Esophagus muscularis mucosa (tissue), 4 donors: ENCODE results near the gene RAD51B. TPM values are rescaled to one million over a fixed set of nuclear protein-coding genes. Genes with fewer than 3 reads are reported as not detected.

Experiments
- DNase-seq: peaks from one replicate; pipeline ENCODE4 v3.0.0-alpha.2; 2017; ENCODE audit errors: extremely low spot score
- H3K27ac ChIP-seq, 4 donors: fragments of 200-600 bp; sonication (generic); replicated peaks in 1 of 4; 1 replicate in 3 of 4; 2 replicates in 1 of 4; pipeline ENCODE4 v1.5.1; 2016 to 2019; ENCODE audit warnings: mild to moderate bottlenecking in 1 of 4
- H3K27me3 ChIP-seq, 4 donors: fragments of 200-600 bp; sonication (generic); one replicate each; pipeline versions ENCODE4 v1.5.1 to v1.6.0; 2016 to 2019
- H3K36me3 ChIP-seq, 4 donors: fragments of 200-600 bp; sonication (generic); one replicate each; pipeline ENCODE4 v1.5.1; 2016 to 2019
- H3K4me1 ChIP-seq, 4 donors: fragments of 200-600 bp; sonication (generic); one replicate each; pipeline ENCODE4 v1.5.1; 2016 to 2019
- H3K4me3 ChIP-seq, 4 donors: fragments of 200-600 bp; sonication (generic); 1 replicate in 2 of 4; 2 replicates in 2 of 4; pipeline ENCODE4 v1.5.1; 2016 to 2019; ENCODE audit warnings: mild to moderate bottlenecking in 4 of 4, moderate library complexity in 1 of 4
- H3K9me3 ChIP-seq, 4 donors: fragments of 200-600 bp; sonication (generic); 1 replicate in 3 of 4; 2 replicates in 1 of 4; pipeline ENCODE4 v1.5.1; 2016 to 2019
- CTCF ChIP-seq, 3 experiments: fragments of 200-600 bp in 2 of 3; fragments of 450-650 bp in 1 of 3; sonication (generic) in 2 of 3; IDR thresholded peaks; one replicate each; pipeline ENCODE4 v1.5.1; 2017 to 2019; ENCODE audit warnings: antibody characterized with exemption in 3 of 3, mild to moderate bottlenecking in 2 of 3, moderate library complexity in 1 of 3
- EP300 ChIP-seq: sonication (generic); formaldehyde crosslinking; IDR thresholded peaks from one replicate; pipeline ENCODE4 v1.6.1; 2017; ENCODE audit warnings: antibody characterized with exemption
- POLR2A ChIP-seq: fragments of 450-650 bp; IDR thresholded peaks from one replicate; pipeline ENCODE4 v1.6.1; 2017; ENCODE audit warnings: antibody characterized with exemption, moderate library complexity, mild to moderate bottlenecking, low read depth
- POLR2AphosphoS5 ChIP-seq, 2 donors: sonication (generic); formaldehyde crosslinking; IDR thresholded peaks; one replicate each; pipeline ENCODE4 v1.6.1; 2017; ENCODE audit warnings: antibody characterized with exemption in 2 of 2
- WGBS: methylation state at CpG from one replicate; pipeline ENCODE4 v1.1.5; 2018; 5-methylcytosine and 5-hydroxymethylcytosine counted together
- intact Hi-C: fragments of 100-400 bp; cut with DNase I; formaldehyde crosslinking; loops from one replicate; pipeline ENCODE4 v1.15.1; 2023
- total RNA-seq, 4 donors: library from RNA; depleted of rRNA; stranded (reverse); fragments of >200 nt; gene quantifications; one replicate each; pipeline versions ENCODE4 v1.1.0 to v1.2.1, GENCODE V29; 2016

The RAD51B gene
- total RNA-seq, 4 donors from 2014 or later = 2.8 to 11.1 (median 5.1) TPM

GRCh38 chr14:68734231-68734732 is 914.7 kb downstream of the RAD51B start:
- intact Hi-C loops = no loop called here

GRCh38 chr14:68735856-68736255 is 916.3 kb downstream of the RAD51B start:
- 27% methylated on average over 4 of the region's 4 CpGs for WGBS
- DNase-seq = no peak
- no peaks in the 10 kb centered on the region for H3K36me3 ChIP-seq
- intact Hi-C loops = no loop called here
- H3K4me1 ChIP-seq = peaks cover 31 to 53% (median 47%) of the 10 kb centered on the region in 4 donors
- TF ChIP-seq CTCF (IDR thresholded peaks at IDR 0.05) (no peak), EP300 (no peak), POLR2AphosphoS5 (IDR thresholded peaks at IDR 0.05) (no peak), POLR2A (no peak)
- peak overlapping the region; percentile 67 to 78 (median 73) for H3K27ac ChIP-seq
- no peaks in the 10 kb centered on the region for H3K27me3 ChIP-seq
- no peak overlapping the region for H3K4me3 ChIP-seq
- no peaks in the 10 kb centered on the region for H3K9me3 ChIP-seq

More at GRCh38 chr14:68734231-68734732, 914.7 kb downstream of the RAD51B start:
- DNase-seq = no peak
- H3K27me3 ChIP-seq = no peaks in the 10 kb centered on the region
- no peaks in the 10 kb centered on the region for H3K9me3 ChIP-seq
- H3K4me3 ChIP-seq = no peak overlapping the region
- H3K4me1 ChIP-seq = peaks cover 38 to 68% (median 62%) of the 10 kb centered on the region in 4 donors
- no peak overlapping the region for H3K27ac ChIP-seq
- H3K36me3 ChIP-seq = no peaks in the 10 kb centered on the region
- 78% methylated on average over 6 of the region's 6 CpGs for WGBS
- TF ChIP-seq CTCF (IDR thresholded peaks at IDR 0.05) (no peak), EP300 (no peak)

GRCh38 chr14:68736471-68736871 is 916.9 kb downstream of the RAD51B start:
- peak overlapping the region; percentile 67 to 78 (median 73) for H3K27ac ChIP-seq
- WGBS = 32% methylated on average over 5 of the region's 7 CpGs
- TF ChIP-seq POLR2A (no peak), EP300 (no peak), POLR2AphosphoS5 (IDR thresholded peaks at IDR 0.05) (no peak)
- no peak for DNase-seq
- no peak overlapping the region for H3K4me3 ChIP-seq
- H3K9me3 ChIP-seq = peaks cover 0 to 3% (median 0%) of the 10 kb centered on the region in 4 donors
- H3K4me1 ChIP-seq = peaks cover 25 to 47% (median 41%) of the 10 kb centered on the region in 4 donors
- intact Hi-C loops = no loop called here
- no peaks in the 10 kb centered on the region for H3K36me3 ChIP-seq
- H3K27me3 ChIP-seq = no peaks in the 10 kb centered on the region

- peak overlapping the region; percentile 67 to 78 (median 73) for H3K27ac ChIP-seq
- WGBS = 57% methylated on average over 1 of the region's 1 CpG
Observed at GRCh38 chr14:68737086-68737485, 917.5 kb downstream of the RAD51B start.

GRCh38 chr14:68738559-68738958 is 919.0 kb downstream of the RAD51B start:
- intact Hi-C loops = no loop called here
- peaks cover 20 to 41% (median 38%) of the 10 kb centered on the region in 4 donors for H3K4me1 ChIP-seq
- H3K27ac ChIP-seq = no peak overlapping the region
- no peak for DNase-seq
- TF ChIP-seq POLR2AphosphoS5 (IDR thresholded peaks at IDR 0.05) (no peak), EP300 (no peak), POLR2A (no peak), CTCF (IDR thresholded peaks at IDR 0.05) (no peak)
- WGBS = 91% methylated on average over 4 of the region's 4 CpGs
- H3K27me3 ChIP-seq = no peaks in the 10 kb centered on the region
- peaks cover 0 to 3% (median 0%) of the 10 kb centered on the region in 4 donors for H3K9me3 ChIP-seq
- H3K36me3 ChIP-seq = no peaks in the 10 kb centered on the region
- no peak overlapping the region for H3K4me3 ChIP-seq

More at GRCh38 chr14:68737086-68737485, 917.5 kb downstream of the RAD51B start:
- H3K9me3 ChIP-seq = peaks cover 0 to 3% (median 0%) of the 10 kb centered on the region in 4 donors
- H3K36me3 ChIP-seq = no peaks in the 10 kb centered on the region
- intact Hi-C loops = no loop called here
- TF ChIP-seq CTCF (IDR thresholded peaks at IDR 0.05) = no peak
- no peak for TF ChIP-seq POLR2A
- no peak for TF ChIP-seq EP300
- no peak for TF ChIP-seq POLR2AphosphoS5 (IDR thresholded peaks at IDR 0.05)
- DNase-seq = no peak
- H3K4me1 ChIP-seq = peaks cover 24 to 45% (median 41%) of the 10 kb centered on the region in 4 donors
- H3K4me3 ChIP-seq = no peak overlapping the region
- H3K27me3 ChIP-seq = no peaks in the 10 kb centered on the region
